ENCODE results near the gene RASA3.

Gene RASA3

GRCh38 chr13:114047358-114047881, 85.0 kb downstream of the RASA3 start:
- DNase-seq = no peak

DNA sequence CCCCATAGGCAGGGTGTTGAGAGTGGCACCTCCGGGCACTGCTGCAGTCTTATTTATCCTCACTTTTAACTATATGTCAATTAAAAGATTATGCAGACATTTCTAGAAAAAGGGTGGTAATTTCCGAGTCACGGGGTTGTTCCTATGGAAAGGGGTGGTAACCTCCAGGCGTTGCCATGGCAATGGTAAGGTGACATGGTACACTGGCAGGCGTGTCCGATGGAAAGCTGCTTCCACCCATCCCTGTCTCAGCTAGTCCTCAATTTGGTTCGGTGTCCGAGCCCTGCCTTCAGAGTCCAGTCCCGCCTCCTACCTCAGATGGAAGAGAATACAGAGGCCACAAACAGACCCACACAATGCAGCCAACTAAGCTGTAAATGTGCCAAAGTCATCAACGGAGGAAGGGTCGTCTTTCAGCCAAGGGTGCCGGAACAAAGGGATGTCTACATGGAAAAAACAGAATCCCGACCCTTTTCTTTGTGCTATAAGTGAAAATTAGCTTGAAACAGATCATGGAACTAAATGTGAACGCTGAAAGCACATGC, 85.9 kb downstream of the RASA3 start:
- no peak for DNase-seq

GRCh38 chr13:114045113-114045735, 87.2 kb downstream of the RASA3 start:
- no peak for DNase-seq

DNA sequence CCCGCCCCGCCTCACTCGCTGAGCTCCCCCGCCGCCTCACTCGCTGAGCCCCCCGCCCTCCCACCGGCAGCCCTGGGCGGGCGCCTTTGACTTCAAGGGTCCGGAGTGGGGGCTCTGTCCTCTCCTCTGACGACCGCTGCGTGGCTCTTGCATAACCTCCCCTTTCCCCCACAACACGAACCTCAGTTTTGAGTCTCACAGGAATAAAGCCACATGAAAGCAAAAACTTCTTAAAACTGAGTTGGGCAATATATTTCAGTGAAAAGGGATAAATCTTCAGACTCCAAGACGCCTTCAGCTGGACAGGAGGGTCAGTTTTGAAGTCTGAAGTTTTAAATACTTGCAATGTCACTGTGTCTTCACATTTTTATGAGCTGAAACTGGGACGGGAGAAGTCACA, 87.9 kb downstream of the RASA3 start:
- no peak for DNase-seq

GRCh38 chr13:114043421-114044053, 88.9 kb downstream of the RASA3 start:
- DNase-seq = peak; percentile 38

- no peak for DNase-seq
These were observed 90.2 kb downstream of the RASA3 start for GRCh38 chr13:114042066-114042815.

DNA sequence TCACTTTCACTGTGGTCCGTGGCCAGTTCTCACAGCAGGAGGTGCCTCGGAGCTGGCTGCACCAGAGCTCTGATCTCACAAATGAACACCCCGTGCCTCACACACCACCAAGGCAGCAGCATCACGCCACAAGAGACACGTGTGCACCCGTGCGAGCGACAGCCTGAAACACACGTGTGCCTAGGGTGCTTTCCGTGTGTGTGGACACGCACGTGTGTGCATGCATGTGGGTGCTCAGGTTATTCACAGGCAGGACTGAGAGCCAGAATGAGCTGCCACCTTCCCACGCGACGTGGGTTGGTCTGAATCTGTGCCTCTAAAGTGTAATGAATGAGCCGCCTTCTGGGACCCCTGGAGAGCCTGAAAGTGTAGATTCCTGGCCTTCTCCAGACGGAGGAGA, 90.9 kb downstream of the RASA3 start:
- DNase-seq = no peak

GRCh38 chr13:114039471-114040141, 92.8 kb downstream of the RASA3 start:
- no peak for DNase-seq

GRCh38 chr13:114038900-114039299, 93.5 kb downstream of the RASA3 start:
- no peak for DNase-seq

DNA sequence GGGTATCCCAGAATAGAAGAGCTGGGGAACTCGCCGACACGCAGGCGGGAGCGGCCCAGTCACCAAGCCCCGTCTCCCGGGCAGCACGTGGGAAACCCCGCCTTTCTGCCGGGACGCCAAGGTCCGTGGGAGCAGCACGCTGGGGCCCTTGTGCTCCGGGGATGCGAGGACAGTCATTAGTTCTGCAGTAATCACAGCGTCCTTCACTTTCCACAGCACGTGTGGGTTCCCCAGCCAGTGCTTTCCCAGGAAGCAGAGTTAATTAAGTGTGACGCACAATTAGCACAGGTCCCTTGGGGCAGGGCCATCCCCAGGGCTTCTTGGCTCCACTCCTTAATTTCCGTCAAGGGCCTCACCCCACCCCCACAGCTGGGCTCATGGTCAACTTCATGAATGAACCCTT, 94.2 kb downstream of the RASA3 start:
- DNase-seq = no peak

GRCh38 chr13:114037674-114038073, 94.7 kb downstream of the RASA3 start:
- no peak for DNase-seq

DNA sequence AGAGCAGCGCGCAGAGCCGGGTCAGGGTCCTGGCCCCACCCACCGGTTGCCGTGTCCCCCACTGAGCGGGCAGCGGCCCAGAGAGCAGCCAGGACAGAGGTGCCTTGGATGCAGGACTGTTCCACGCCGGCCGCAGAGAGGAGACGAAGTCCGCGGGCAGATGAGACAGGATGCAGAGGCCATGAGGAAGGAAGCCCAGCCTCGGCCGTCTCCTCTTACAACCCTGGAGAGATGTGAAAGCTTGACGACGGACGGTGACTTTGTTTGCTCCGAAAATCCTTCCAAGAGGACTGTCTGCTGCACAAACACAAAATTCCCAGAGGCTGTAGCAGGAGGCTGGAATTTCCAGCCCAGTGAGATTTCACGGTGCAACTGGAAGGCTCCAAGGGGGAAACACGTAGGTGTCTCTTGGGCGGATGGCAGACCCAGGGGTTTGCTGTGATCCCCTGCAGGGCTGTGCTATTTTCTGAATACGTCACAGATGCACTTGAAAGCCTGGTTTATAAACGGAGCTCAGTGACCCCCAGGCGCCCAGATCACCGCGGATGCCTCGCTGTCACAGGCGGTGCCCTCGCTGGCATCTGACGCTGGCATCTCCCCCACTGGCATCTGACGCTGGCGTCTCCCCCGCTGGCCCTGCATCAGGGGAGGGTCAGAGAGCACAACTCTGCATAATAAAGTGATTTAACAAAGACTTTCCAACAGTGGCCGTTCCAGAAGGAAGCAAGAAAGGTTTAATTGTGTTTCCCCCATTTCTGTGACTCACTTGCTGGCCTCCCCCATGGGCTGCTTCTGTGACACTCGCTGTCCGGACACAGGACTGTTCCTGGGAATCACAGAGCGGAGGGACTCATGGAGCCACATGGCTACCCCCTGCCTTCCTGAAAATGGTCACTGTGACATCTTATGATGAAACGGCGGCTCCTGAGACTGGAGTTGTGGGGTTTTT, 96.6 kb downstream of the RASA3 start:
- DNase-seq = no peak

GRCh38 chr13:114035186-114035582, 97.2 kb downstream of the RASA3 start:
- no peak for DNase-seq

DNA sequence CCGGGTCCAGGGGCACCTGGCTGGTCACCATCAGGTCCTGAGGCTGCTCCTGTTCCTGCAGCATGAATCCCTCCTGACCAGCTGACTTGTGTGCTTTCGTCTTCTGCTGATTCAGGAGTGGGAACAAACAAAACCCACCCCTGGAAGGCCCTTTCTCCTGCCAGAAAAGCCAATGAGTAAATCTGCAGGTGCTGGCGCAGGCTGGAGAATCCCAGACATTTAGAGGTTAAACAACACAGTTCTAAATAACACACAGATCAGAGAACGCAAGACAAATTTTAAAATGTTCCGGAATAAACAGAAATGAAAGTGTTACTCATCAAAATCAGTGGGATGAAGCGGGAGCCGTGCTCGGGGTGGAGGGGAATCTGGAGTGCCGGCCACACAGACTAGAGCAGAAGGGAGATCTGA, 97.9 kb downstream of the RASA3 start:
- no peak for DNase-seq

GRCh38 chr13:114033541-114034315, 98.7 kb downstream of the RASA3 start:
- no peak for DNase-seq

GRCh38 chr13:114032126-114032799, 100.2 kb downstream of the RASA3 start:
- no peak for DNase-seq

DNA sequence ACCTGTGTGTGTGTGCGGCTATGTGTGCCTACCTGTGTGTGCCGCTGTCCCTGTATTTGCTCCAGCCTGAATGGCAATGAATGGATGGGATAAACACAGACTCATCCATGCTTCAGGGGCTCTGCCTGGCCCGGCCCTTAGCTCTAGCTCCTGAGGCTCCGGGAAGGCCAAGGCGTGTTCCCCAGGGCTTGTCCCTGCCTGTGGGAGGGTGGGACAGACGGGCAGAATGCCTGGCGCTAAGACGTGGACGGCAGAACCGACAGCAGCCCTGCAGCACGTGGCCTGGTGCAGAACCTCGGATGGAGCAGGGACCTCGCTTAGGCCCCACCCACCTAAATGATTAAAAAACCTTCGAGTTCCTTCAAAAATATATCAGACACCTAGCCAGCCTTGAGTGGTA, 100.8 kb downstream of the RASA3 start:
- DNase-seq = peak; percentile 11

- no peak for DNase-seq
These were observed 101.5 kb downstream of the RASA3 start for GRCh38 chr13:114030666-114031610.

Measured in NCI-H1694 (cell line).